HG03378 (cell line): ENCODE results near the gene GLRX.
A peak's percentile ranks its signal among the peaks of the same experiment; 100 is the strongest.

Source experiments
- ATAC-seq: cut with Tn5 transposase; IDR thresholded peaks from one replicate; pipeline ENCODE4 v1.9.1; 2021; ENCODE audit warnings: mild to moderate bottlenecking, moderate library complexity; ENCODE audit not compliant: unreplicated experiment

The GLRX gene

DNA sequence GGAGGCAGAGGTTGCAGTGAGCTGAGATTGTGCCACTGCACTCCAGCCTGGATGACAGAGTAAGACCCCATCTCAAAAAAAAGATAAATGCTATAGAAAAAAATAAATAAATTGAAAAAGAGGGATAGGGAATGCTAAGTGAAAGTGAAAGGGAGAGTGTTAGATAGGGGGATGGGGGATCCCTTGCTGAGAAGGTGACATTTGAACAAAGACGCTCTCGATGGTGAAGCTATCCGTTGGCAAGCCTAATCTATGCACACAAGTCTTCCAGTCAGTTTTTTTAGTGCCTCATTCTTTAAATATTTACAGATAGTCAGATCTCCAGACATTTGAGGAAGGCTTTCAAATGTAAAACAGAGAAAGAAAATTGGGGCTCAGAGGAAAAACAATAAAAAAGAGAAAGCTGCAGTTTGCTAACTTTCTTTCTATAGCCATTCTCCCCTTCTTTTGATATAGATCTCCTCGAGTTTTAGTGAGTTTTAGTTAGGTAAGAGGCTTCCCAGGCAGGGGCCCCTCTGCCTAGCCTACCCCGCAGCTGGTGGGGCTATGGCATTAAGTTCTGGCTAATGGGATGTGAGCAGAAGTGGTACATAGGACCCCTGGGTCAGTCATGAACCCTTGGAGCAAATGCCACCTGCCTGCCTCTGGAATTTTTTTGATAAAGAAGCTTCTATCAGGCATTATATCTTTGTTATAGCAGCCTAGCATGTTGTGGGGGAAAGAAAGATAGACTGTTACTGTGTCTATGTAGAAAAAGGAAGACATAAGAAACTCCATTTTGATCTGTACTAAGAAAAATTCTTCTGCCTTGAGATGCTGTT, 12.0 kb downstream of the GLRX start:
- ATAC-seq: no peak

GRCh38 chr5:95809414-95809960, 13.0 kb downstream of the GLRX start:
- no peak for ATAC-seq

GRCh38 chr5:95808686-95809413, 13.7 kb downstream of the GLRX start:
- peak; percentile 99 for ATAC-seq

DNA sequence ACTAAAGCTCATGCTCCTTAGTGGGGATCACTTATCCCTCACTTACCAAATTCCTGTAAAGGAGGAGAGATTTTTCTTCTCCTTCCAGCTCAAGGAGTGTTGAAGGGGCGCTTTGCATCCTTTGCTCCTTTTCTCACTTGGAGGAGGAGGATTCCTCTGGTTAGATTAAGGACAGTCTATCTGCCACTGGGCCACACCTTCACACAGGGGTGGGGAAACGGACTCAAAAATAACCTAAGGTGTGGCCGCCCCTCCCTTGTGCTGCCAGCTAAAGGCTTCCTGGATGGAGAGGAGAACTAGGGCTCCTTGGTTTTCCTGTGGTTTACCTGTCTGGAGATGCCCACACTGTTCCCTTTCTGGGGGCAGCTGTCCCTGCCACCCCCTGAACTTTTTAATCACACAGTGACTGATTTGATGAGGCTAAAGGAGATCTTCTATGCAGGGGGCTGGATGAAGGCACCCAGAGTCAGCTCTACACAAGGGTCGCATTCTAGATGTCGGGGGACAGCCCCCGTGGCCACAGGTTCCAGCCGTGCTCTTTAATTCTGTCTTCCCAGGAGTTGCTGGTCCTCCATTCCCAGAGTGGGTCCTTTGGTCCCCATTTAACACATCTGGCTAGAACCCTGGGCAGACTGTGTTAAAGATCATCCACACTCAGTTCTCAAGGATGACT, 14.4 kb downstream of the GLRX start:
- no peak for ATAC-seq

- ATAC-seq: no peak
These were observed 15.8 kb downstream of the GLRX start for GRCh38 chr5:95806687-95807086.

GRCh38 chr5:95804736-95805539, 17.6 kb downstream of the GLRX start:
- ATAC-seq: no peak

- no peak for ATAC-seq
These were observed 19.0 kb downstream of the GLRX start for GRCh38 chr5:95803271-95804148.

- no peak for ATAC-seq
These were observed 20.6 kb downstream of the GLRX start for GRCh38 chr5:95801961-95802360.

- ATAC-seq: no peak
These were observed 21.0 kb downstream of the GLRX start for GRCh38 chr5:95801532-95801931.

- ATAC-seq: no peak
These were observed 22.0 kb downstream of the GLRX start for GRCh38 chr5:95800553-95800952.

GRCh38 chr5:95799191-95799835, 23.2 kb downstream of the GLRX start:
- ATAC-seq: no peak

GRCh38 chr5:95798545-95798944, 24.0 kb downstream of the GLRX start:
- ATAC-seq: no peak

- no peak for ATAC-seq
These were observed 24.5 kb downstream of the GLRX start for GRCh38 chr5:95798048-95798447.

DNA sequence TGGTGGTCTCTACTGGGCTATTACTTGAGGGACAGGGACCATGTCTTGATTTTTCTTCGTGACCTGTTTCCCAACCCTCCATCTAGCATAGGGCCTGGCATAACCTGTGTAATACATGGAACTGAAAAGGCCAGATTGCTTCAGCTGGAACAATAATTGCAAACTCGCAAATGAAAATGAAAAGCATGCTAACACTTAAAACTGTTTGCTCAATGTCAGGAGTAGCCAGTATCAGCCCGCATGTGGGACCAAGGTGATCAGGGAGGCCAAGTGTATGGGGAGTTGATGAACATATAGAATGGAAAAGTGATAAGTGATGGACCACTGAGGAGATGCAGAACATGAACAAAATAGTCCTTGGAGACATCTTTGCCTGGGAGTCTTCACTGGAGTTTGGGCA, 25.2 kb downstream of the GLRX start:
- no peak for ATAC-seq

- no peak for ATAC-seq
These were observed 28.4 kb downstream of the GLRX start for GRCh38 chr5:95794070-95794516.

DNA sequence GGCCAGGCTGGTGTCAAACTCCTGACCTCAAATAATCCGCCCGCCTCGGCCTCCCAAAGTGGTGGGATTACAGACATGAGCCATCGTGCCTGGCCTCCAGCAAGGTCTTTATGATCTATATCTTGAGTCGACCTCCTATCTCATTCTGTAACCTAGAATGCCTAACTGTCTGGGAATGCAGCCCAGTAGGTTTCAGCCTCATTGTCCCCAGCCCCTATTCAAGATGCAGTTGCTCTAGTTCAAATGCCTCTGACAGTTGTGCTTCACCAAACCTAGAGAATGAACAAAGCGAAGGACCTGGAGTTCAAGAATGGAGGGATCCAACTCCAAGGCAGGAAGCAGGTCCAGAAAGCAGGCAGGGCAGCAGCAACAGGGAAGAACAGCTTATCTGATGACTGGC, 30.8 kb downstream of the GLRX start:
- ATAC-seq: no peak

DNA sequence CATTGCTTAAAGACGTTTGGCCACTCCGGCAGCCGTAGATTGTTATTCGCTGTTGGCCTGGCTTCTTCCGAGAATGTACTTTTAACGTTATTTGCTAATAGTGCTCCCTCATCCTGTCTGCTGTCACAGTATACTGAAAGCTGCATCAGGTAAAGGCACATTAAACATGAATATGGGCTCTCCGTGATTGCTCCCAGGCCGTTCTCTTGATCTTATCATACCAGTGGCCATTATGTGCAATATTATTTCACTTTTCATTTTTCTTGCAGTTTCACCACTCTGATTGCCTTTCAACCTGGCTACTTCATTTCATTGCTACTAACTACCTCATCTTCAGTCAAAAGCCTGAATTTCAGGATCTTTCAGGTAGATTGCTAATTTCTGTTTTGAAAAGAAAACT, 34.0 kb downstream of the GLRX start:
- no peak for ATAC-seq

GRCh38 chr5:95786821-95787418, 35.6 kb downstream of the GLRX start:
- no peak for ATAC-seq
